T follicular helper cell (primary cell): Measurements from ENCODE around the gene HMCN2.

Experiments used
- DNase-seq: peaks from one replicate; pipeline ENCODE4 v3.0.0-alpha.2; 2020; ENCODE audit warnings: low read depth

Gene HMCN2

DNA sequence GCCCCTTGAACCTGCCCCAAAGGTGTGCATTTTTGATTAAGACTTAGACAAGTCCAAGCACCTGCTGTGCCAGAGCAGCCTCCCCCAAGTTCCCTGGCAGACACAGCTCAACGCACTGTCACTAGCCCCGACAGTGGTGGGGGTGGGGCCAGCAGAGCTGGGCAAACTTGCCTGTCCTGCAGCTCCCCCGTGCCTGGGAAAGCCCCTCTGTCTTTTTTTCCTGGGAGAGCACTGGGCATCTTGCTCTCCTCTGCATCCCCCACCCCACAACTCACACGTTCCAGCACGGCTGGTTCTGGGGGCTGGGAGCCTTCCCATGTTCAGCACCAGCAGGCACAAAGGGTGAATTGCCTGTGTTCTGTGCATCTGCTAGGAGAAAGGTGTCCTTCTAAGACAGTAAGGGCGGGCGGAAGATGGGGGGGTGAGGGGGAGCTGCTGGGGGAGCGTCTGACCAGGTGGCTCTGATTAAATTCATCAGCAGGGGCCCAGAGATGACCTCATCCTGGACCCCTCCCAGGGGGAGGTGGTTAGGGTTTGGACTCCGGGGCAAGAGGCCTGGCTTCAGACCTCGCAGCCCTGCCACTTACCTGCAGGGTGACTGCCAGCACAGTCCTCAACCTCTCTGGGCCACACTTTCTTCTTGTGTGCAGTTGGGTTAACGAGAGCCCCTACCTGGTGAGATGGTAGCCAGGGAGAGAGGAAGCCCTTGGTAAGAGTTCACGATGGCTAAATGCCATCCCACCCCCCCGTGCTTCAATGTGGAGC lies 23.5 kb downstream of the HMCN2 start:
- DNase-seq = no peak

DNA sequence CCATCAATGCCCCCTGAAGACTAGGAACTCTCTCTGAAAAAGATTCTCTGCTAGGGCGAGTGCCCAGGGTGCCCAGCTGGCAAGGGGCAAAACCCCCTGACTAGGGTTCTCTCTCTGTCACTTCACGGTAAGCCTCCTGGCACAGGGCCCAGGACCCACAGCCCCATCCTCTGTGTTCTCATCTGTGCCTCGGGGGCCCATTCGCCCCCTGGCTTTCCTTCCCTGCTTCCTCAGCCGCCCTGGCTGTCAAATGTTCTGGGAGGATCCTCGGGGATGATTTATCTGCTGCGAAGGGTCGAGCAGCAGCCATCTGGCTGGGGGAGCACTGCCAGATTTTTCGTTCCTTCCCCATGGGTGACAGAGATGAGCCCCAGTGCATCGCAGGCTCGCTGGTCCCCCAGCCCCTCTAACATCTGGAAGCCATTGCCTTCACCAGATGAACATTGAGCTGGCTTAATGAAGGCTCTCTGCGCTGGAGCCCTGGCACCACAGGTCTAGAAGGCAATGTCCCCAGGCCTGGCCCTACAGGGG lies 24.2 kb downstream of the HMCN2 start:
- DNase-seq = no peak

- no peak for DNase-seq
Measured at GRCh38 chr9:130290291-130291181, 25.0 kb downstream of the HMCN2 start.

GRCh38 chr9:130291474-130291873 lies 25.9 kb downstream of the HMCN2 start:
- no peak for DNase-seq

GRCh38 chr9:130292106-130292505 lies 26.5 kb downstream of the HMCN2 start:
- DNase-seq = no peak

GRCh38 chr9:130294664-130295063 lies 29.1 kb downstream of the HMCN2 start:
- DNase-seq = no peak

DNA sequence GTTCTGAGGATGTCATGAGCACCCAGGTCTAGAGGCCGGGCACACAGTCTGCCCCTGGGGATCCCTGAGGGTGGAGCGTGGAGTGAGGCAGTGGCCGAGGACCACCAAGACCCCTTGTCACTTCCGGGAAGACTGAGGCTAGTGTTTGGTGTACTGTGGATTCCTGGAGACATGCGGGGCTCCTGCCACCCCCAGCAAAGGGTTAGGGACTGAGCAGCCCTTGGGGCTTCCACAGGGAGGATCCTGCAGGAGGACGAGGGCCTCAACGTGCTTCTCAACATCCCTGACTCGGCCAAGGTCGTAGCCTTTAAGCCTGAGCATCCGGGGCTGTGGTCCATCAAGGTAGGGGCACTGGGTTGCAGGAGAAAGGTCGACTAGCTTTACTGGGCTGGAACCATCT lies 29.9 kb downstream of the HMCN2 start:
- no peak for DNase-seq

DNA sequence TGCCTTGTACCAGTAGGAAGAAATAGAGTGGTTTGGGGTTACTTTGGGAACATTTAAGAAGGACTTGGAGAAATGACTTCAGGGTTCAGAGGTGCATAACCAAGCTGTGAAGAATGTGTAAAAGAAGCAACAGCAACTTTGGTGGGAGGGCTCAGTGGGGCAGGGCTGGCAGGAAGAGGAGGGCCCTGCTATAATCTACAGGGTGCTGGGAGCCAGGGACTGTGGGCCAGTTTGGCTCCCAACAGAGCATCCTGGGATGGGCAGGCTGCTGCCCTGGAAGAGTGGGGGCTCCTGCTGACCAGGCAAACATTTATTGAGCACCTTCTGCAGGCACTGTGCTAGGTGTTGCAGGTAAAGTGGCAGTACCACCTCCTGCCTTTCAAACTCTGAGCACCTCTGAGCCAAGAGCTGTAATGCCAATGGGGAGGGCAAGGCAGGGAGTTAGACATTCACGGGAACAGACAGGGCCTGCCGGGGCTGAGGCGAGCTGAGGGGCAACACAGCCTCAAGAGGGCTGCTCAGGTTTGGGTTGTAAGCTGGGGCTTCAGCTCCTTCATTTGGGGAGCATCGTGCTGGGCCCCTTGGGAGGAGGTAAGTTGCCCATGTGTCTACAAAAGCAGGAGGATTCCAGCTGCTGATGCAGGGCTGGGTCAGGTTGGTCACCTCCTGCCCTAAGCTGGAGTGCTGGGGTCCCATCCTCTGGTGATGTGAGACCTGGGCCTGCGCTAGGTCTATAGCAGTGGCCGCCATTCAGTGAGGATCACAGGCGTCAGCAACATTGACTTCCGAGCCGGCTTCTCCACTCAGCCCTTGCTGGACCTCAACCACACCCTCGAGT lies 30.6 kb downstream of the HMCN2 start:
- no peak for DNase-seq

- DNase-seq = no peak
Measured at GRCh38 chr9:130296783-130297055, 31.2 kb downstream of the HMCN2 start.

DNA sequence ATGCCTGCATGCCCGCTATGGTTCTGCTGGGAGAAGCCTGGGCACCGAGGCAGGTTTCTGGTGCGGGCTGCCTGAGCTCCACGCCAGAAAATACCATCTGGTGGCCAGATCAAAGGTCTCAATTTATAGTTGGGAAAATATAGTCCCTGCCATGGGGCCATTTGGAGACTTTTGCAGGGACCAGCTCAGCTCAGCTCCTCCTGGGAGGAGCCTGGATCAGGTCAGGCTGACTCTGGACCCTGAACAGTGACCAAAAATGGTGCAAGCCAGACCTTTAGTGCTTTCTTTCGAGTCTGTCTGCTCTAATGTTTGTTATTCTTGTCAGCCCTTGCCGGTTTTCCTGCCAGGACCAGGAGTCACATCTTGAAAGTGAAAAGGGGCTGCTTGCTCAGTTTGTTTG lies 31.8 kb downstream of the HMCN2 start:
- DNase-seq = no peak

GRCh38 chr9:130298662-130299279 lies 33.2 kb downstream of the HMCN2 start:
- no peak for DNase-seq

DNA sequence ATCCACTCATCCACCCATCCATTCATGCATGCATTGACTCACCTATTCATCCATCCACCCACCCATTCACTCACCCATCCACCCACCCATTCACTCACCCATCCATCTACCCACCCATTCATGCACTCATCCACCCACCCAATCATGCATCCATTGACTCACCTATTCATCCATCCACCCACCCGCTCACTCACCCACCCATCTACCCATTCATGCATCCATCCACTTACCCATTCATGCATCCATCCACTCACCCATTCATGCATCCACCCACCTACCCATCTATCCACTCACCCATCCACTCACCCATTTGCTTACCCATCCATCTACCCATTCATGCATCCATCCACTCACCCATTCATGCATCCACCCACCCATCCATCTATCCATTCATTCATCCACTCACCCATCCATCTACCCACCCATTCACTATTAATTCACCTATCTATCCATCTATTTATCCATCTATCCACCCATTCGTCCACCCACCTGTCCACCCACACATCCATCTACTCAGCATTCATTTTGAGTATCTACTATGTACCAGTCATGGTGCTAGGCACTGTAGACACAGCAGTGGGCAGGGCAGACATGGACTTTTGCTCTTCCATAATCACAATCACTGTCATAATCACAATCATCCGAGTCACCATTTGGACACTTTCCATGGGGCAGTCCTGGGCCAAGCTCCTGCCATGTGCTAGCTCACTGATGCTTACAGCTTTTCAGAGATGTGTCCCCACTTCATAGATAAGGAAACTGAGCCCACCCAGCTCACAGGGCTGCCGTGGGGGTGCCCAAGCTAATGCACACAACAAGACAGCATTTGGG lies 34.4 kb downstream of the HMCN2 start:
- no peak for DNase-seq

DNA sequence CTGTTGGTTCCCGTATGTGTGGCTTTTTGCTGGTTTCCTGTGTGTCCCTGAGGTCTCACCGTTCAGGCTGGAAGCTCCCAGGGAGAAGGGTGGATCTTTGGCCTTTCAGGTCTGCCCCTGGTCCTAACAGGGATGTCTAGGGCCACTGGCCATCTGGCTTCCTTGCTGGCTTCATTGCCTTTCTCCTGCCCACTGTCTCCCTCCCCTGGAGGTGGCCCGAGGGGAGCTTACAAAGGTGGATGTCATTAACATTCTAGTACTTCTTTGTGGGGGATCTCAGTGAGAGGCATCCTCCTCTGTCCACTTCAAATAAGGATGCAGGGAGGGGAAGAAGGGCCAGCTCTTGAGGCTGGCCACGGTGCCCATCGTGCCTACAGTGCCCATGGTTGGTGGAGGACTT lies 35.2 kb downstream of the HMCN2 start:
- no peak for DNase-seq

GRCh38 chr9:130301483-130302286 lies 36.1 kb downstream of the HMCN2 start:
- DNase-seq = no peak

DNA sequence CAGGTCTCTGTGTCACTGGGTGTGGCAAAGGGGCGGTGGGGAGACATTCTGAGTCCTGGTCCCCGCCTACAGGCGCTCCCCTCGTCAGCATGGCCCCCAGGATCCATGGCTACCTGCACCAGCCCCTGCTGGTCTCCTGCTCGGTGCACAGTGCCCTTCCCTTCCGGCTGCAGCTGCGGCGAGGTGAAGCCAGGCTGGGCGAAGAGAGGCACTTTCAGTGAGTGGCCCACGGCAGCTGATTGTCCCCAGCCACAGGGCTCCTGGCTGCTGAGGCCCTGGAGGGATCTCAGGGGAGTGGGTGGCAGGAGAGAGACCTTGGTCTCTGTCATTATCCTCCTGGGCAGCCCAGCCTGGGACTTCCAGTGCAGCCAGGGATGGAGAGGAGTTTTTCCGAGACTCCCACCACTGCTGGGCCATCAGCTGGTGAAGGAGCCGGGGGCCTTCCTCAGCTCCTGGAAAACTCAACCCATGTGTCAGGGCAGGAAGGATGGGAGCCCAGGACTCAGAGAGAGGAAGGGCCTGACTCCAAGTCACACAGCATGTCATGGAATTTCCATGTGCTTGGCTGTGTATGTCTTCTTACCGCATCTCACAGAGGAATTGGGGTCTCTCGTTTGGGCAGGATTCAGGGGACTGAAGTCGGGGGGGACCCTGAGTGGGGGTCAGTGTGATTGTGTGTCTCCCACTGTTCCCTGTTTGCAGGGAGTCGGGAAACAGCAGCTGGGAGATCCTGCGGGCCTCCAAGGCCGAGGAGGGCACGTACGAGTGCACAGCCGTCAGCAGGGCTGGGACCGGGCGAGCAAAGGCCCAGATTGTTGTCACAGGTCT lies 37.4 kb downstream of the HMCN2 start:
- DNase-seq = no peak

DNA sequence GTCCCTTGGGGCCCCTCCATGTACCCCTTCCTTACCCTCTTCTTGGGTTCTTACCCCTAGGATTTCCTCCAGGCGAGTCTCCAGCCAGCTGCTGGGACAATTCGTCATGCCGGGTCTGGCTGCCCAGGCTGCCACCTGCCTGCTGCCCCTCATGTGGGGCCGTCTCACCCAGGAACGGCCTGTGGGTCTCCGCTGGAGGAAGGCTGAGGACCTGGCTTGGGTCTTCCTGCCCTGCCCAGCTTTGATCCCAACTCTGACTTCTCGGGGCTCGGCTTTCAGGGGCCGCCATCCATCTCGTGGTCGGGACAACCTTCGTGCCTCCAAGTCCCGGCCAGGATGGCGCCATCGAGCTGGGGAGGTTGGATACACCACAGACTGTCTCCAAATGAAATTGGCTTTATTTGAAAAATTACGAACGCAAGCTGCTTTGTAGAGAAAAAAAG lies 38.1 kb downstream of the HMCN2 start:
- DNase-seq = no peak

DNA sequence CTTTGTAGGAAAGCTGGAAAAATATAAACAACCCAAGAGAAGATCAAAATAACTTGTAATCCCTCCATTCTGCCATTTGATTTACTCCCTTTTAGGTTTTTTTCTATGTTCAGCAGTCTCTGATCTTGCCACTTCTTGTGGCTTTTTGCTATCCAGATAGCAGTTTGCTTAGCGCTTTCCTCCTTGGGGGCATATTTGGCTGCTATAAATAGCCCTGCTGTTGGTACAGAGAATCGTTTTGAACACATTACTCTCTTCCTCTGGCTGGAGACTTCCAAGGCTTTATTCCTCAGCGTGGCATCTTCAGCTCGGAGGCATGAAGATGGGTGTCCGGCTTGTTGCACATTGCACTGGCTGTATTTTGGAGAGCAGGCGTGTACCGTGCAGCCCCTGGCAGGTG lies 38.6 kb downstream of the HMCN2 start:
- no peak for DNase-seq

DNA sequence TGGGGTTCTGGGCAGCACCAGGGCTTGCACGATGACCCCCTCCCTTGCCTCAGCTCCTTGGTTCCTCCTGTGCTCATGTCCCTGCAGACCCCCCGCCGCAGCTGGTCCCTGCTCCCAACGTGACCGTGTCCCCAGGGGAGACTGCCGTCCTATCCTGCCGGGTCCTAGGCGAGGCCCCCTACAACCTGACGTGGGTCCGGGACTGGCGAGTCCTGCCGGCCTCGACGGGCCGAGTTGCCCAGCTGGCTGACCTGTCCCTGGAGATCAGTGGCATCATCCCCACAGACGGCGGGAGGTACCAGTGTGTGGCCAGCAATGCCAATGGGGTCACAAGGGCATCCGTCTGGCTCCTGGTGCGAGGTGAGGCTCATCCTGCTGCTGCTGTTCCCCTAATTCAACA lies 39.1 kb downstream of the HMCN2 start:
- no peak for DNase-seq

- DNase-seq = no peak
Measured at GRCh38 chr9:130305381-130305780, 39.8 kb downstream of the HMCN2 start.
